A673 (cell line): Measurements from ENCODE around the gene PTP4A2. TPM values are rescaled to one million over a fixed set of nuclear protein-coding genes. Genes with fewer than 3 reads are reported as not detected.

Experiments used
- BruUV-seq: library from RNA; stranded (reverse); fragments of 400-500 nt; replicated peaks from 2 replicates; lab custom pipeline; 2021; lab: Mats Ljungman, UMichigan
- CTCF ChIA-PET: fragments of 300-600 bp; sonication (Branson Sonifier 250); formaldehyde crosslinking; loops from one replicate; lab custom pipeline; 2022; ENCODE audit warnings: antibody characterized with exemption; lab: Charles Lee
- POLR2A ChIA-PET: fragments of 300-600 bp; sonication (Branson Sonifier 250); formaldehyde crosslinking; loops from one replicate; lab custom pipeline; 2022; ENCODE audit warnings: antibody characterized with exemption; ENCODE audit not compliant: low non-redundant PET; lab: Charles Lee
- DNase-seq: peaks from one replicate; pipeline ENCODE4 v3.0.0-alpha.2; 2015; ENCODE audit warnings: low spot score
- H3K27ac ChIP-seq: fragments of 200-600 bp; sonication (generic); 2 replicates; pipeline ENCODE4 v1.5.1; 2016; ENCODE audit warnings: mixed run types, low read depth, mild to moderate bottlenecking, mixed read lengths, antibody characterized with exemption, low read length; ENCODE audit not compliant: poor library complexity, severe bottlenecking
- H3K27me3 ChIP-seq: fragments of 200-600 bp; sonication (generic); replicated peaks from 2 replicates; pipeline ENCODE4 v1.6.1; 2017; ENCODE audit warnings: mixed run types, low read depth, mild to moderate bottlenecking, mixed read lengths, antibody characterized with exemption, low read length; ENCODE audit not compliant: insufficient read depth, poor library complexity
- H3K36me3 ChIP-seq: fragments of 200-600 bp; sonication (generic); 2 replicates; pipeline ENCODE4 v1.6.1; 2016; ENCODE audit warnings: mixed run types, mild to moderate bottlenecking, mixed read lengths, antibody characterized with exemption, low read length; ENCODE audit not compliant: insufficient read depth, poor library complexity, severe bottlenecking
- H3K4me1 ChIP-seq: fragments of 200-600 bp; sonication (generic); 2 replicates; pipeline ENCODE4 v1.6.1; 2017; ENCODE audit warnings: mixed run types, mild to moderate bottlenecking, mixed read lengths, antibody characterized with exemption, low read length; ENCODE audit not compliant: insufficient read depth, poor library complexity, severe bottlenecking
- H3K4me3 ChIP-seq: fragments of 200-600 bp; sonication (generic); 2 replicates; pipeline ENCODE4 v1.5.1; 2016; ENCODE audit warnings: low read depth, mixed run types, mild to moderate bottlenecking, mixed read lengths, low read length; ENCODE audit not compliant: poor library complexity, severe bottlenecking
- H3K9me3 ChIP-seq: fragments of 200-600 bp; sonication (generic); 2 replicates; pipeline ENCODE4 v1.6.1; 2016; ENCODE audit warnings: mixed run types, low read depth, mild to moderate bottlenecking, mixed read lengths, antibody characterized with exemption, low read length; ENCODE audit not compliant: poor library complexity, severe bottlenecking
- CTCF ChIP-seq: fragments of 300-800, 200-600 bp; sonication (generic); conservative IDR thresholded peaks from 2 replicates; pipeline ENCODE4 v1.5.1; 2017; ENCODE audit warnings: low read depth, mild to moderate bottlenecking, antibody characterized with exemption, low read length, moderate library complexity, mixed read lengths
- EZH2 ChIP-seq: fragments of 200-600 bp; sonication (generic); IDR thresholded peaks from 2 replicates; pipeline ENCODE4 v1.6.1; 2017; ENCODE audit warnings: borderline replicate concordance, low read depth, mild to moderate bottlenecking, mixed read lengths, antibody characterized with exemption, low read length; ENCODE audit not compliant: poor library complexity, severe bottlenecking
- intact Hi-C: fragments of 100-400 bp; cut with micrococcal nuclease; formaldehyde crosslinking; loops from one replicate; pipeline ENCODE4 v1.10.0; 2022; ENCODE audit not compliant: unreplicated experiment
- total RNA-seq: library from RNA; stranded (reverse); gene quantifications from 2 replicates; pipeline ENCODE4 v1.2.3, GENCODE V29; 2021

Gene PTP4A2
- total RNA-seq, 1 experiment from 2014 or later: 283 TPM

- BruUV-seq: no TSS peak
- no peaks in the 10 kb centered on the region for H3K4me1 ChIP-seq
- peaks cover 37% of the 10 kb centered on the region for H3K36me3 ChIP-seq
- DNase-seq: no peak
- ChIA-PET POLR2A (no interaction called here), CTCF (interaction anchor here (0.5 kb wide), 1 partner anchor 168 kb away, joined by 13 read pairs; the partner anchor contains the start of gene TMEM39B)
- H3K27ac ChIP-seq: no peak overlapping the region
- intact Hi-C loops: no loop called here
- no peaks in the 10 kb centered on the region for H3K27me3 ChIP-seq
- no peak overlapping the region for H3K4me3 ChIP-seq
- TF ChIP-seq CTCF (no peak), EZH2 (no peak)
- H3K9me3 ChIP-seq: no peaks in the 10 kb centered on the region
Measured at GRCh38 chr1:31905093-31905509, 33.1 kb downstream of the PTP4A2 start.

GRCh38 chr1:31904339-31905092, 33.7 kb downstream of the PTP4A2 start:
- DNase-seq: no peak
- ChIA-PET CTCF (interaction anchor here (1.1 kb wide), 1 partner anchor 60 kb away, joined by 3 read pairs; no protein-coding TSS in a partner anchor), POLR2A (no interaction called here)

GRCh38 chr1:31902510-31902860, 35.7 kb downstream of the PTP4A2 start:
- Histone ChIP-seq H3K9me3 (no peaks in the 10 kb centered on the region), H3K36me3 (peaks cover 14% of the 10 kb centered on the region), H3K4me1 (no peaks in the 10 kb centered on the region), H3K4me3 (no peak overlapping the region), H3K27me3 (no peaks in the 10 kb centered on the region), H3K27ac (no peak overlapping the region)
- ChIA-PET CTCF (no interaction called here), POLR2A (no interaction called here)
- BruUV-seq: no TSS peak
- TF ChIP-seq CTCF: no peak
- TF ChIP-seq EZH2: no peak
- intact Hi-C loops: no loop called here
- no peak for DNase-seq

More at GRCh38 chr1:31904339-31905092, 33.7 kb downstream of the PTP4A2 start:
- H3K4me3 ChIP-seq: no peak overlapping the region
- no peaks in the 10 kb centered on the region for H3K9me3 ChIP-seq
- TF ChIP-seq EZH2 (no peak), CTCF (no peak)
- intact Hi-C loops: no loop called here
- BruUV-seq: no TSS peak
- H3K36me3 ChIP-seq: peaks cover 31% of the 10 kb centered on the region
- H3K27me3 ChIP-seq: no peaks in the 10 kb centered on the region
- no peak overlapping the region for H3K27ac ChIP-seq
- no peaks in the 10 kb centered on the region for H3K4me1 ChIP-seq
